Body of pancreas (tissue), 4 donors: ENCODE measurements around the gene CLCN5. TPM values are rescaled to one million over a fixed set of nuclear protein-coding genes. Genes with fewer than 3 reads are reported as not detected.

Experiments used
- ATAC-seq: fragments of 150-250 bp; one replicate; pipeline ENCODE4 v1.9.1; 2016
- DNase-seq, 4 donors: peaks; one replicate each; pipeline ENCODE4 v3.0.0-alpha.2; 2019
- H3K27ac ChIP-seq, 4 donors: fragments of 200-600 bp; sonication (generic); 1 replicate in 3 of 4; 2 replicates in 1 of 4; pipeline versions ENCODE4 v1.5.1 to v1.6.1; 2016 to 2019; ENCODE audit warnings: mild to moderate bottlenecking in 1 of 4, mixed read lengths in 1 of 4, moderate library complexity in 1 of 4
- H3K27me3 ChIP-seq, 2 donors: fragments of 200-600 bp; sonication (generic); one replicate each; pipeline ENCODE4 v1.6.0; 2016; ENCODE audit warnings: mild to moderate bottlenecking in 1 of 2
- H3K36me3 ChIP-seq, 2 donors: fragments of 200-600 bp; sonication (generic); replicated peaks in 1 of 2; 2 replicates each; pipeline ENCODE4 v1.5.1; 2016; ENCODE audit warnings: low read depth in 2 of 2; ENCODE audit not compliant: insufficient read depth in 1 of 2
- H3K4me1 ChIP-seq: fragments of 200-600 bp; sonication (generic); one replicate; pipeline ENCODE4 v1.6.0; 2016
- H3K4me3 ChIP-seq, 2 donors: fragments of 200-600 bp; sonication (generic); 1 replicate in 1 of 2; 2 replicates in 1 of 2; pipeline ENCODE4 v1.5.1; 2016 to 2019
- H3K9me3 ChIP-seq, 3 donors: fragments of 200-600 bp; sonication (generic); 1 replicate in 2 of 3; 2 replicates in 1 of 3; pipeline ENCODE4 v1.5.1; 2016
- CTCF ChIP-seq, 7 experiments: fragments of 450-650 bp in 4 of 7; fragments of 200-600 bp in 3 of 7; sonication (generic) in 3 of 7; IDR thresholded peaks; one replicate each; pipeline ENCODE4 v1.5.1; 2016 to 2019; ENCODE audit warnings: antibody characterized with exemption in 7 of 7
- POLR2A ChIP-seq, 3 donors: fragments of 450-650 bp; IDR thresholded peaks; one replicate each; pipeline ENCODE4 v1.6.1; 2016; ENCODE audit warnings: antibody characterized with exemption in 3 of 3, mild to moderate bottlenecking in 2 of 3
- WGBS, 2 donors: methylation state at CpG; one replicate each; pipeline ENCODE4 v1.1.5; 2017; 5-methylcytosine and 5-hydroxymethylcytosine counted together
- intact Hi-C: fragments of 100-400 bp; cut with DNase I; formaldehyde crosslinking; loops from one replicate; pipeline ENCODE4 v1.15.1; 2023
- total RNA-seq, 2 donors: library from RNA; depleted of rRNA; stranded (reverse); fragments of >200 nt; gene quantifications; one replicate each; pipeline ENCODE4 v1.1.0, GENCODE V29; 2016

CLCN5 gene
- total RNA-seq, 2 donors from 2014 or later: 2.0 to 5.2 TPM

GRCh38 chrX:50073601-50074000, 151.2 kb downstream of the CLCN5 start:
- no peaks in the 10 kb centered on the region for H3K36me3 ChIP-seq
- no peak for TF ChIP-seq CTCF (IDR thresholded peaks at IDR 0.05)
- no peak for TF ChIP-seq POLR2A (IDR thresholded peaks at IDR 0.05)
- no peaks in the 10 kb centered on the region for H3K4me1 ChIP-seq
- ATAC-seq (no peak), DNase-seq (no peak)
- no peaks in the 10 kb centered on the region for H3K27me3 ChIP-seq
- no peaks in the 10 kb centered on the region for H3K9me3 ChIP-seq
- intact Hi-C loops: no loop called here
- H3K4me3 ChIP-seq: no peak overlapping the region
- 69 to 70% methylated on average over 2 of the region's 2 CpGs for WGBS, 2 donors
- H3K27ac ChIP-seq: no peak overlapping the region

- intact Hi-C loops: no loop called here
These were observed 153.4 kb downstream of the CLCN5 start for GRCh38 chrX:50075630-50076339.

GRCh38 chrX:50081282-50081889, 159.0 kb downstream of the CLCN5 start:
- no peaks in the 10 kb centered on the region for H3K36me3 ChIP-seq
- ATAC-seq (peak; percentile 55), DNase-seq (peak; percentile 15 to 54 (median 34))
- H3K27ac ChIP-seq: no peak overlapping the region
- no peaks in the 10 kb centered on the region for H3K4me1 ChIP-seq
- TF ChIP-seq POLR2A (IDR thresholded peaks at IDR 0.05) (no peak), CTCF (IDR thresholded peaks at IDR 0.05) (peak in 4 of 7 experiments; percentile 14 to 42 (median 31))
- H3K9me3 ChIP-seq: no peaks in the 10 kb centered on the region
- intact Hi-C loops: no loop called here
- WGBS, 2 donors: 24 to 32% methylated on average over 3 of the region's 3 CpGs
- H3K4me3 ChIP-seq: no peak overlapping the region
- no peaks in the 10 kb centered on the region for H3K27me3 ChIP-seq

More at GRCh38 chrX:50075630-50076339, 153.4 kb downstream of the CLCN5 start:
- DNase-seq (no peak), ATAC-seq (no peak)
- no peak overlapping the region for H3K4me3 ChIP-seq
- H3K27me3 ChIP-seq: no peaks in the 10 kb centered on the region
- H3K9me3 ChIP-seq: no peaks in the 10 kb centered on the region
- no peak overlapping the region for H3K27ac ChIP-seq
- no peaks in the 10 kb centered on the region for H3K4me1 ChIP-seq
- WGBS, 2 donors: 71 to 82% methylated on average over 4 of the region's 4 CpGs
- no peak for TF ChIP-seq CTCF (IDR thresholded peaks at IDR 0.05)
- no peak for TF ChIP-seq POLR2A (IDR thresholded peaks at IDR 0.05)
- H3K36me3 ChIP-seq: no peaks in the 10 kb centered on the region

- 88 to 91% methylated on average over 2 of the region's 2 CpGs for WGBS, 2 donors
- H3K27me3 ChIP-seq: no peaks in the 10 kb centered on the region
- H3K4me3 ChIP-seq: no peak overlapping the region
- intact Hi-C loops: no loop called here
- TF ChIP-seq CTCF (IDR thresholded peaks at IDR 0.05) (no peak), POLR2A (IDR thresholded peaks at IDR 0.05) (no peak)
- DNase-seq (no peak), ATAC-seq (no peak)
- no peaks in the 10 kb centered on the region for H3K4me1 ChIP-seq
- H3K27ac ChIP-seq: no peak overlapping the region
- no peaks in the 10 kb centered on the region for H3K9me3 ChIP-seq
- H3K36me3 ChIP-seq: no peaks in the 10 kb centered on the region
These were observed 160.3 kb downstream of the CLCN5 start for GRCh38 chrX:50082741-50083140.
